Muscle layer of colon (tissue), 2 donors: Measurements from ENCODE around the gene PINLYP.

Source experiments
- H3K27ac ChIP-seq: one replicate; pipeline ENCODE4 v1.7.0; 2013; ENCODE audit warnings: low read depth, mild to moderate bottlenecking, low read length, moderate library complexity
- H3K27me3 ChIP-seq, 2 donors: one replicate each; pipeline ENCODE4 v1.7.0; 2013; ENCODE audit warnings: low read length in 2 of 2, mild to moderate bottlenecking in 2 of 2; ENCODE audit not compliant: insufficient read depth in 2 of 2, control insufficient read depth in 1 of 2
- H3K36me3 ChIP-seq: one replicate; pipeline ENCODE4 v1.7.0; 2013; ENCODE audit warnings: mild to moderate bottlenecking, low read length; ENCODE audit not compliant: insufficient read depth
- H3K4me1 ChIP-seq: one replicate; pipeline ENCODE4 v1.7.0; 2013; ENCODE audit warnings: mild to moderate bottlenecking, low read length; ENCODE audit not compliant: insufficient read depth
- H3K4me3 ChIP-seq, 2 donors: one replicate each; pipeline ENCODE4 v1.7.0; 2013; ENCODE audit warnings: low read length in 2 of 2, low read depth in 1 of 2, mild to moderate bottlenecking in 1 of 2, moderate library complexity in 1 of 2
- H3K9ac ChIP-seq: one replicate; pipeline ENCODE4 v1.7.0; 2013; ENCODE audit warnings: low read length
- H3K9me3 ChIP-seq: one replicate; pipeline ENCODE4 v1.7.0; 2013; ENCODE audit warnings: mild to moderate bottlenecking, low read length
- donor health status: abdominal sarcoma.
- donor health status: Adenocarcinoma of cecum.

The PINLYP gene

GRCh38 chr19:43589277-43589676 is 13.7 kb downstream of the PINLYP start:
- peaks cover 11% of the 10 kb centered on the region for H3K4me1 ChIP-seq
- H3K9me3 ChIP-seq = no peaks in the 10 kb centered on the region
- H3K27ac ChIP-seq = no peak overlapping the region
- no peak overlapping the region for H3K9ac ChIP-seq
- no peak overlapping the region for H3K4me3 ChIP-seq
- peaks cover 25% of the 10 kb centered on the region for H3K36me3 ChIP-seq
- H3K27me3 ChIP-seq = no peaks in the 10 kb centered on the region

GRCh38 chr19:43589678-43590077 is 14.1 kb downstream of the PINLYP start:
- H3K27me3 ChIP-seq = no peaks in the 10 kb centered on the region
- H3K27ac ChIP-seq = no peak overlapping the region
- H3K9ac ChIP-seq = no peak overlapping the region
- H3K36me3 ChIP-seq = peaks cover 25% of the 10 kb centered on the region
- H3K4me3 ChIP-seq = no peak overlapping the region
- no peaks in the 10 kb centered on the region for H3K9me3 ChIP-seq
- peaks cover 15% of the 10 kb centered on the region for H3K4me1 ChIP-seq

- H3K4me3 ChIP-seq = no peak overlapping the region
- H3K9me3 ChIP-seq = no peaks in the 10 kb centered on the region
- peaks cover 22% of the 10 kb centered on the region for H3K4me1 ChIP-seq
- H3K27me3 ChIP-seq = no peaks in the 10 kb centered on the region
- peaks cover 25% of the 10 kb centered on the region for H3K36me3 ChIP-seq
- H3K27ac ChIP-seq = no peak overlapping the region
- H3K9ac ChIP-seq = no peak overlapping the region
These were observed 16.5 kb downstream of the PINLYP start for GRCh38 chr19:43591904-43592772.

GRCh38 chr19:43592800-43593350 is 17.3 kb downstream of the PINLYP start:
- Histone ChIP-seq H3K9me3 (no peaks in the 10 kb centered on the region), H3K27me3 (no peaks in the 10 kb centered on the region), H3K27ac (no peak overlapping the region), H3K36me3 (peaks cover 25% of the 10 kb centered on the region), H3K4me3 (no peak overlapping the region), H3K9ac (no peak overlapping the region), H3K4me1 (peaks cover 30% of the 10 kb centered on the region)

- Histone ChIP-seq H3K4me1 (peaks cover 33% of the 10 kb centered on the region), H3K36me3 (peaks cover 29% of the 10 kb centered on the region)
These were observed 18.6 kb downstream of the PINLYP start for GRCh38 chr19:43594081-43594697.

GRCh38 chr19:43594710-43595604 is 19.4 kb downstream of the PINLYP start:
- peaks cover 31% of the 10 kb centered on the region for H3K36me3 ChIP-seq
- H3K27ac ChIP-seq = peak overlapping the region; percentile 94
- H3K27me3 ChIP-seq = no peaks in the 10 kb centered on the region
- peaks cover 33% of the 10 kb centered on the region for H3K4me1 ChIP-seq
- H3K9me3 ChIP-seq = no peaks in the 10 kb centered on the region
- peak overlapping the region; percentile 88 for H3K9ac ChIP-seq
- peak overlapping the region; percentile 77 to 88 for H3K4me3 ChIP-seq

More at GRCh38 chr19:43594081-43594697, 18.6 kb downstream of the PINLYP start:
- no peak overlapping the region for H3K27ac ChIP-seq
- no peak overlapping the region for H3K9ac ChIP-seq
- no peaks in the 10 kb centered on the region for H3K9me3 ChIP-seq
- no peaks in the 10 kb centered on the region for H3K27me3 ChIP-seq
- H3K4me3 ChIP-seq = peak overlapping the region; percentile 77 to 88

- H3K36me3 ChIP-seq = peaks cover 27% of the 10 kb centered on the region
- peak overlapping the region; percentile 77 to 88 for H3K4me3 ChIP-seq
- no peaks in the 10 kb centered on the region for H3K27me3 ChIP-seq
- H3K27ac ChIP-seq = peak overlapping the region; percentile 94
- peaks cover 33% of the 10 kb centered on the region for H3K4me1 ChIP-seq
- no peaks in the 10 kb centered on the region for H3K9me3 ChIP-seq
- peak overlapping the region; percentile 88 for H3K9ac ChIP-seq
These were observed 20.0 kb downstream of the PINLYP start for GRCh38 chr19:43595605-43595998.

GRCh38 chr19:43595999-43596841 is 20.6 kb downstream of the PINLYP start, which contains the start of the genes IRGQ and ZNF576:
Gene IRGQ (minus strand): TSS chr19:43596134. CDS start chr19:43595338, 796 bp downstream.
Gene ZNF576 (plus strand): TSS chr19:43596595. CDS start chr19:43597109, 514 bp downstream.
- H3K9me3 ChIP-seq = no peaks in the 10 kb centered on the region
- peaks cover 33% of the 10 kb centered on the region for H3K4me1 ChIP-seq
- H3K9ac ChIP-seq = peak within 1 kb of the TSS; percentile 88
- H3K27me3 ChIP-seq = no peaks in the 10 kb centered on the region
- peak within 1 kb of the TSS; percentile 77 to 88 for H3K4me3 ChIP-seq
- peaks cover 31% of the 10 kb centered on the region for H3K36me3 ChIP-seq
- peak within 1 kb of the TSS; percentile 98 for H3K27ac ChIP-seq

- no peaks in the 10 kb centered on the region for H3K9me3 ChIP-seq
- H3K36me3 ChIP-seq = peaks cover 33% of the 10 kb centered on the region
- H3K4me1 ChIP-seq = peaks cover 33% of the 10 kb centered on the region
- H3K27me3 ChIP-seq = no peaks in the 10 kb centered on the region
- peak overlapping the region; percentile 75 to 80 for H3K4me3 ChIP-seq
- H3K27ac ChIP-seq = peak overlapping the region; percentile 98
- H3K9ac ChIP-seq = peak overlapping the region; percentile 62
These were observed 21.4 kb downstream of the PINLYP start for GRCh38 chr19:43596842-43597461.

- Histone ChIP-seq H3K27me3 (no peaks in the 10 kb centered on the region), H3K4me1 (peaks cover 33% of the 10 kb centered on the region), H3K36me3 (peaks cover 27% of the 10 kb centered on the region), H3K27ac (no peak overlapping the region), H3K9me3 (no peaks in the 10 kb centered on the region), H3K4me3 (no peak overlapping the region), H3K9ac (no peak overlapping the region)
These were observed 22.3 kb downstream of the PINLYP start for GRCh38 chr19:43597876-43598275.
